GM19043 (cell line): ENCODE results near the gene UGT1A9.

Source experiments
- ATAC-seq: cut with Tn5 transposase; IDR thresholded peaks from one replicate; pipeline ENCODE4 v1.9.1; 2021; ENCODE audit warnings: low read depth; ENCODE audit not compliant: unreplicated experiment

UGT1A9 gene

GRCh38 chr2:233792720-233793119 lies 121.0 kb downstream of the UGT1A9 start:
- no peak for ATAC-seq

GRCh38 chr2:233793465-233794127 lies 121.9 kb downstream of the UGT1A9 start:
- ATAC-seq, result no peak

DNA sequence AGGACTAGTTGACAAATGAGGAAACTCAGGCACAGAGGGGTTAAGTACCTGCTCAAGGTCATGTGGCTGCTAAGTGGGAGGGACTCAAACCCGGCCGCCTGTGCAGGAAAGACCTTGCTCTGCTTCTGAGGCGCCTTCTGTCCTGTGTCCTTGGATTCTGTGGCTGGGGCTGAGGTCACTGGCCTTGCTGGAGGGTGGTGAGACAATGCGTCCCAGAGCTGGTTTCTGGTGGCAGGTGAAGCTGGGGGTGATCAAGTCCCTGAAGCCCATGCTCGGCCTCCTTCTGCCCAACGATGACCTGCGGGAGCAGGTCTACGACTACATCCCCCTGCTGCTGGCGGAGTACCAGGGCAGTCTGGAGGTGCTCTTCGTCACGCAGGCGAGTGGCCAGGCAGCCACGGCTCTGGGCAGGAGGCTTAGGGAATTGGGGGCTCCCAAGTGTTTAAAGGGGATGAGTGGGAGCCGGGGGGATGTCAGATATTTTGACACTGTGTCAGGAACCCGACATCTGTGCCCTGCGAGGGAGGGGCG lies 122.5 kb downstream of the UGT1A9 start:
- ATAC-seq, result no peak

DNA sequence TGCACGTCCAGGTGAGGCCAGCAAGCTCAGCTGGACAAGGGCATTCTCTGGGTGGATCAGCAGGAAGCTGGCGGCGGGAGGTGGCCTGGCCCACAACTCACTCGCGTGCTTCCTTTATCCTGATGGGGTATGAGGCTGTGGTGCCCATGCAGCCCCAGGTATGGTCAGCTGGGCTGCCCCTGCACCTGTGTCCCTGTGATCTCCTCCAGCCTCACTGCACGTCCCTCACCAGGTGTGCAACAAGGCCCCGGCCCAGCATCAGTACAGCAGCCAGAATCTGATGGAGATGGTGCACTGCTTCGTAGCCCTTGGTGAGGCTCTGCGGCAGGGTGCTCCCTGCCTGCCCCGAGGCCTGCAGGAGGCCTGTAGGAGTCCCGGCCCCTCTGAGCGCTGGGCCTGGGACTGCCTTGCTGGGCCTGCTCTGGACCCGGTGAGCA lies 124.1 kb downstream of the UGT1A9 start:
- ATAC-seq, result no peak

DNA sequence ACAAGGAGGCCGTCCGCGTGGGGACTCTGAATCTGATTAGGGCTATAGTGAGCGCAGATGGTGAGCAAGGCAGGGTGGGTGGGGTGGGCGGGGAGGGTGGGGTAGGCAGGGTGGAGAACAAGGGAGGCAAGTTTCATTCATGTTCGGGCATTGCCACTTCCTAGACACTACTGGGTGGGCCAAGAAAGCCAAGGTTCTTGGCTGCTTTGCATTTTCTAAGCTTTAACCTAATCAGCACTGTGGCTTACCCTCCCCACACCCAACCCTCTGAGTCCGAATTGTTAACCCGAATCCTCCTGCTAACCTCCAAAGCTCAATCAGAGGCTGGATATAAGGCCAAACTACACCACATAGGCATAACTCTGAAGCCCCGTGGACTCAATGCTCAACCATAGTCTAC lies 124.6 kb downstream of the UGT1A9 start:
- ATAC-seq, result no peak

DNA sequence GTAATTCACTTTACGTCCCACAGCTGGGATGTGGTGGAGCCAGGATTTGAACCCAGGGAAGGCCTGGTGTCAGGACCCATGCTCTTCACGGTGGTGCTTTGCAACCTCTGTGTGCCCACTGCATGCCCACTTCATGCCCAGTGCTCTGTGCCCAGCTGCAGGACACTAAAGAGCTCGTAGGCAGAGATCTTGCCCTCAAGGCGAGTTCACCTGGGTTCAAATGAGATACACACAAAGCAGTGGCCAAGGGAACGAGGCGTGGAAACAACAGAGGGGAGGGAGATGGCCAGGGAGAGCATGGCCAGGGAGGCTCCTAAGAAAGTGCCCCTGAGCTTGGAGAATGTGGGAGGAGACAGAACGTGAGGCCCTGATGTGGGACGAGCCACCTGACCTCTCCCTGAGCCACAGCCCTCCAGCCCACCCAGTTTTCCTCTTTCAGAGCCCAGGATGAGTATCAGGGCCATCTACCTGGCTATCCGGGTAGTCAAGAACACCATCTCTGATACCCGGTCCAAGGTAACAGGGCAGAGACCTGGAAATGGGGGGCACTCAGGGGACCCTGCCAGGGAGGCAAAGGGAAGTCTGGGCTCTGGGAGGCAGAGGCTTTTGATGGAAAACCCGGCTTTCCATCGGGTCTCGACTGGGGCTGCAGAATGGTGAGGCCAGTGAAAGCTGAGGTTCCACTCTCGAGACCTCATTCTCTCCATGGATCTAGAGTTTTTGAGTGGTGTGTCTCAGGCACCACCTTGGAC lies 126.8 kb downstream of the UGT1A9 start:
- no peak for ATAC-seq

GRCh38 chr2:233799087-233799665 lies 127.5 kb downstream of the UGT1A9 start:
- no peak for ATAC-seq

DNA sequence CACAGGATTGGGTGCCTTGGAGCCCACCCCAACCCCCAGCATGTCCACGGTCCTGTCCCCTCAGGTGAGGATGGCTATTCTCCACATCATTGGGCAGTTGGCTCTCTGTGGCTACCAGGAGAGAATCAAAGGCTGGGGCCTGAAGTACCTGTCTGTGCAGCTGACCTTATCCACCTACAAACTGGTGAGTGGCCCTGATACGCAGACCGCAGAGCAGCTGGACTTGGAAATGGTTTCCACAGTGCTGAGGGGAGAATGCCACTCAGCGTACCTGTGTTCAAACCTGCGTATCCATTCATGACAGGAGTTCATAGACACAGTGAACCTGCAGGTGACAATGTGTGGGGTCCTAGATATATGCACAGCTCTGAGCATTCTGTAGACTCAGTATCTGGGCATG lies 128.0 kb downstream of the UGT1A9 start:
- ATAC-seq, result no peak

GRCh38 chr2:233800208-233800607 lies 128.5 kb downstream of the UGT1A9 start:
- ATAC-seq, result no peak

DNA sequence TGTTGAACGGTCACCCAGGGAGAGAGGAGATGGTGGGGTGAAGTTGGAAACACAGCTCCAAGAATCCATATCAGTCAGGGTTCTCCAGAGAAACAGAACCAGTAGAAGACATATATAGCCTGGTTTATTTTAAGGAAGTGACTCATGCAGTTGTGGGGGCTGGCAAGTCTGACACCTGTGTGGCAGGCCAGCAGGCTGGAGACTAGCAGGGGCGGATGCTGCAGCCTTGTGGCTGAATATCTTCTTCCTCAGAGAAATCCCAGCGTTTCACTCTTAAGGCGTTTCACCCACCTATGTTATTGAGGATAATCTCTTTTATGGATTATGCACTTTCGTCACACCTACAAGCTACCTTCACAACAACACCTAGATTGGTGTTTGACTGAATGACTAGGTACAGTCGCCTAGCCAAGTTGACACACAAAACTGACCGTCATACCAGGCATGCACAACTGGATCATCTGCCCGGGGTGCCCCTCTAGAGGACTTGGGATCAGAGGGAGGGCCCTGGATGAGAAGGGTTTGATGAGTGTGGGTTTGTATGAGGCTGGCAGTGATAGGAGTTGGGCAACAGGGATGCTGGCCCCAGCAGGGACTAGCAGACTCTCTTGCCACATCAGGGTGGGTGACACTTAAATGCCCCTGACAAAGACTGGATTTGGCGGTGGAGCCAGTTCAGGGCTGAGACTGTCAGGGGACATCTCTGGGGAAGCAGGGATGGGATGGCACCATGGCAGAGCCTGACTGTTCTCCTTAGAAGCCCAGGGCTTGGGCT lies 129.8 kb downstream of the UGT1A9 start:
- no peak for ATAC-seq

DNA sequence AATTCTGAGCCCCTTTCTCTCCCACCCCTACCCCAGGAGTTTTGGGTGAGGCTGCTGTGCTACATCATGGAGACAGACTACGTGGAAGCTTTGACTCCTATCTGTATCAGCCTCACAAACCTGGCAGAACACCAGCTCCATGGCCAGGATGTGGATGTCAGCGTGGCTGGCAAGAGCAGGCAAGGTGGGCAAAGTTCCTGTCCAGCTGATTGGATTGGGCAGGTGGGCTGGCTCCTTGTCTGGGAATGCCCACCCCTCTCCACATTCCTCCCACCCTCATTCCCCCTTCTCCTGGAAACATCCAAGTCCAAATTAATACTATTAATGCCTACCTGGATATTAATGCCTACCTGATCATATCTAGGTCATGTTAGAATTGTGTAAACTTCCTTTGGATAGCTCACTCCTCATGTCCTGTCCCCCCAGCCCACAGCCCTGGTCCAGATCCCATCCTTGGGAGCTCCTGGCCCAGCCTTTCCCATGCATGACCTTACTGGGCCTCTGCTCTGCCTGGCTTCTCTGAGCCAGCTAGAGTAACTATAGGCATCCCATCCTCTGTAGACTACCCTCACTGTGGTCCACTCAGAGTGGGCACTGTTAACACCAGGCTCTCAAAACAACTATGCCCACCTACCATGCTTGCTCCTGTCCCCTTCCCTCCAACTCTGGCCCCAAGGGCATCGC lies 130.6 kb downstream of the UGT1A9 start:
- no peak for ATAC-seq

DNA sequence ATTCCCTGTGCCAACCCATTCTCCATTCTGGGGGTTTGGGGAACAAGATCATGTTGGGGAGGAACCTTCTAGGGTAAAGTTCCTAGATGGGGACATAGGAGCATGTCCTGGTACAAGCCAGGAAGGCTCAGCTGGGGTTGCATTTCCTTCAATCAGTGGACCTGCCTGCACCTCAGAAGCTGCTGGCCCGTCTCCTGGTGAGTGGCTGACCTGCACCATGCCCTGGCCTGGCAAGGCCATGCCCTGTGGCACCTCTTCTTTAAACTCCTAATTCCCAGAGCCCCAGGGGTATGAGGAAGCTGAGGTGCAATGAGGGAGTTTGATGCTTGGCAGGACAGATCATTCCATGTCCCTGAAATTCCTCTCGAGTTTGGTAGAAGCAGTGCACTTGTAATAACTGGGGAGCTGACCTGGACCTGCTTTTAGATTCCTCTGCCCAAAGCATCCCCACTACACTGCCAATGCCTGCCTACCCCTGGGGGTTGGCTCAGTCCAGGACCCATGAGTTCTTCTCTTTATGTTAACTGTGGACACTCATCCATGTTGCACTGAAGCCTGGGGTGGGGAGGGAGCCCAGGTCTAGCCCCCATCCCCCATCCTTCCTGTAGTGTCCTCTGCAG lies 131.7 kb downstream of the UGT1A9 start:
- no peak for ATAC-seq

DNA sequence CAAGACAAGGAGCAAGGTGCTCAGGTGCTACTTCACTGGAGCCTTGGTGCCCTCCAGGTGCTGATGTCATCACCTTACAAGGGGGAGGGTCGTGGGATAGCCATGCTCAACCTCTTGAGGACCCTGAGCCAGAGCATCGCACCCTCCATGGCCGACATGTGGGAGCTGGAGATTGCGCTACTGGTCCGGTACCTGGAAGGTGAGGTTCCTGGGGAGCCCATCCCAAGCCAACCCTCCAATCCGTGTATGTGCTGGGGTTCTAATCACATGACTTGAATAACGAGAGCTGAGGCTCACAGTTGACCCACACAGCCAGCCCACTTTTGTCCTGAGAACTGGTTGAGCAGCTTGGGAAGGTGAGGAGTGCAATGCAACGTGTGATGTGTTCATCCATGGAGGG lies 132.3 kb downstream of the UGT1A9 start:
- ATAC-seq, result no peak

DNA sequence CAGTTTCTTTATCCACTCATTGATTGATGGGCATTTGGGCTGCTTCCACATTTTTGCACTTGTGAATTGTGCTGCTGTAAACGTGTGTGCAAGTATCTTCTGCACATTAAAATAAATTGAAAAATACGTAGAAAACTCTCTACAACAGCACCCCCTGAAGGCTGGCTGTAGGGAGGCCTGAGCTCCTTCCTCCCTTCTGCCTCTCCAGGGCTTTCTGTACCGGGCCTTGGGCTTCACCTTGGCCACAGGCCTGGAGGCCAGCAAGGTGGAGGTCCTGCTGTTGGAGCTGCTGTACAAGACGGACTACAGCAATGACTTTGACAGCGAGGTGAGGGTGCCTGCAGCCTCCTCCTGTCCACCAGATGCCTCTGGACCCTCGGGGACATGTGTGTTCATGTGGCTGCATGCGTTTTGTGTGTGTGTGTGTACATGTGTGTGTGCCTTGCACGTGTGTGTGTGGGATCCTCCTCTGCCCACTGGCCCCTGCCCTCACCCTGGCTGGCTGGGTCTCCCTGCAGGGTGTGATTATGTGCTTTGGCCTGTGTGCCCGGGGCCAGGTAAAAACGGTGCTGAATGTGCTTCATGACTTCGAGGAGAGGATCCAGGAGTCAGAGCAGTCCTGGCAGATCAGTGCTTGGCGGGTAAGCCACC lies 135.6 kb downstream of the UGT1A9 start:
- no peak for ATAC-seq

DNA sequence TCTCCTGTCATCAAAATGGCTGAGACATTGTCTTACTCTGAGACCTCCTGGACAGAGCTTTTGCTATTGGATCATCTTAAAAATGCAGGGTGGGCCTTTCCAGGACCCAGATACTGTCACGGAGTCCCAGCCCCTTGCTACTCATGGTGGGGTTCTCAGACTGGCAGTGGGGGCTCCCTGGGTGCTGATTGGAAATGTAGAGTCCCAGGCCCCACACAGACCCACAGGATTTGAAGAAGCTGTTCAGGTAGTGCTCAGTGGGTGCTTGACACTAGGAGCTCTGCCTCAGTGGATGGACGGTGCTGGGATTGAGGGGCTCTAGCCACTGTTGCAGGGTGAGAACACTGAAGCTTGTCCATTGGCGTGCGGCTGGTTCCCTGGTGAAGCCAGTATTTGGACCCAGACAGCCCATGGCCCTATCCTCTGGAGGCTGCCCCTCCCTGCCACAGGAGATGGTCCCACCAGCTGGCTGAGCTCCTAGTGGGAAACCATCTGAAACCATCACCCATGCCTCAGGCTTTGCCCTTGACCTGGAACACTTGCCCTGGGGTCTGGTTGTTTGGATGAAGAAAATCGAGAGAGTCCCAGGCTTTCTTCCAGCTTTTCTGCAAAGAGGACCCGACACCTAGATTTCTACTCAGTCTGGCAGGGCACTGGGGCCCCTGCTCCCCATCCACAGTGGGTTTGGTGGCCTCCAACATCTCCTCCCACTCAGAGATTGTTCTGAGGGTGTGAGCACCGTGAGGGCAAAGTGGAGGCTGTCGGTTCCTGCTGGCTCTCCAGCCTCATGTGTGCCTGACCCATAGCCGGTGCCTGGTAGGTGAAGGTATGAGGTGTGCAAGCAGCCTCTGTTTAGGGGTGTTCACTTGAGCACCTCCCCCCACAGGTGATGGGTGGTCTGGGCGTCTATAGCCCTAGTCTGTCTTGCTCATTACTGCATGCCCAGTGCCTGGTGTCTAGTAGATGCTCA lies 136.6 kb downstream of the UGT1A9 start:
- no peak for ATAC-seq

DNA sequence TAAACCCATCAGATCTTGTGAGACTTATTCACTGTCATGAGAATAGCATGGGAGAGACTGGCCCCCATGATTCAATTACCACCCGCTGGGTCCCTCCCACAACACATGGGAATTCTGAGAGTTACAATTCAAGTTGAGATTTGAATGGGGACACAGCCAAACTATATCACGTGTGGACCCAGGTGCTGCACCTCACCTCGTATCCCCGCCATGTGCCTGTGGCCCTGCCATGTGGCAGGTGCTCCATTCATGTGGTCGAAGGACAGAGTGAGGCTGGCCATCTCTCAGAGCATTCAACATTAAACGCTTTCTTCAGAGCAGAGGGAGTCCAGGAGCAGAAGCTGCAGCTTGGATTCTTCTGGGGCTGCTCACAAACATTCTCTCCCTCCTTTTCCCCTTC lies 138.7 kb downstream of the UGT1A9 start:
- ATAC-seq, result no peak

DNA sequence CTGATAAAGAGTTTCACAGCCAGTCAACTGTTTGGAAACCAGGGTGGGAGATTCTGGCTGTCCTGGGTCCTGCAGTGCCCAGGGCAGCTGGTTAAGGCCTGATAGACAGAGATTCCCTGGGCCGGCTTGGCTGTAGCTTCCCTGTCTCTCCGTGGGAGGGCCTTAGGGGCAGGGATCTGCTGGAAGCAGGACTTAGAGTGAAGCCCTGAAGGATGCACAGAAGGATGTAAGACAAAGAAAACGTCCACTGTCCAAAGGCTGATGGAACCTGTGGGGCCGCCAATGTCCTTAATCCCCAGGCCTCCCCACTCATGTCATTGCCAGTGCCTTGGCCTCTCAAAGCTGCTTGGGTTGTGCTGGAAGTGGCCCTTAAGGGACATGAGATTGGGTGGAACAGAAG lies 139.4 kb downstream of the UGT1A9 start:
- ATAC-seq, result no peak

GRCh38 chr2:233811732-233812131 lies 140.0 kb downstream of the UGT1A9 start:
- no peak for ATAC-seq
